G401 (cell line): ENCODE results near the gene IFNG-AS1. TPM values are rescaled to one million over a fixed set of nuclear protein-coding genes. Genes with fewer than 3 reads are reported as not detected.

Source experiments
- DNase-seq: peaks from one replicate; pipeline ENCODE4 v3.0.0-alpha.2; 2015; ENCODE audit warnings: low spot score
- in situ Hi-C: cut with HindIII; loops from 2 replicates; pipeline ENCODE4 v1.10.0; 2016; ENCODE audit warnings: low sequenced_read_pairs, mixed read lengths
- total RNA-seq: library from RNA; depleted of rRNA; stranded (reverse); fragments of >200 nt; shearing (Covaris generic); gene quantifications from 2 replicates; pipeline ENCODE4 v1.2.3, GENCODE V29; 2014

Gene IFNG-AS1
- total RNA-seq, 1 experiment from 2014 or later, result not detected

- in situ Hi-C loops, result no loop called here
- DNase-seq, result no peak
Observed at GRCh38 chr12:67988601-67989021, 636 bp upstream of the IFNG-AS1 start.

GRCh38 chr12:67991158-67991557 lies 1.9 kb downstream of the IFNG-AS1 start:
- DNase-seq, result no peak
- in situ Hi-C loops, result no loop called here

- in situ Hi-C loops, result no loop called here
- DNase-seq, result no peak
Observed at GRCh38 chr12:67993143-67993542, 3.9 kb downstream of the IFNG-AS1 start.

GRCh38 chr12:67994046-67994445 lies 4.8 kb downstream of the IFNG-AS1 start:
- no peak for DNase-seq
- in situ Hi-C loops, result no loop called here

- DNase-seq, result no peak
- in situ Hi-C loops, result no loop called here
Observed at GRCh38 chr12:67996347-67996746, 7.1 kb downstream of the IFNG-AS1 start.

GRCh38 chr12:67998379-67998778 lies 9.1 kb downstream of the IFNG-AS1 start:
- in situ Hi-C loops, result no loop called here
- no peak for DNase-seq

- DNase-seq, result no peak
- in situ Hi-C loops, result no loop called here
Observed at GRCh38 chr12:67999244-67999643, 10.0 kb downstream of the IFNG-AS1 start.

- in situ Hi-C loops, result no loop called here
- no peak for DNase-seq
Observed at GRCh38 chr12:68001486-68002466, 12.5 kb downstream of the IFNG-AS1 start.

GRCh38 chr12:68003777-68004176 lies 14.5 kb downstream of the IFNG-AS1 start:
- in situ Hi-C loops, result no loop called here
- no peak for DNase-seq

GRCh38 chr12:68007033-68007432 lies 17.8 kb downstream of the IFNG-AS1 start:
- in situ Hi-C loops, result no loop called here
- no peak for DNase-seq

- in situ Hi-C loops, result no loop called here
- DNase-seq, result no peak
Observed at GRCh38 chr12:68007466-68007865, 18.2 kb downstream of the IFNG-AS1 start.

GRCh38 chr12:68011206-68011881 lies 22.1 kb downstream of the IFNG-AS1 start:
- in situ Hi-C loops, result no loop called here

GRCh38 chr12:68011882-68012207 lies 22.6 kb downstream of the IFNG-AS1 start:
- no peak for DNase-seq
- in situ Hi-C loops, result no loop called here

More at GRCh38 chr12:68011206-68011881, 22.1 kb downstream of the IFNG-AS1 start:
- no peak for DNase-seq

- no peak for DNase-seq
- in situ Hi-C loops, result no loop called here
Observed at GRCh38 chr12:68012712-68013111, 23.5 kb downstream of the IFNG-AS1 start.

- in situ Hi-C loops, result no loop called here
- no peak for DNase-seq
Observed at GRCh38 chr12:68013181-68013580, 23.9 kb downstream of the IFNG-AS1 start.

GRCh38 chr12:68016136-68016535 lies 26.9 kb downstream of the IFNG-AS1 start:
- in situ Hi-C loops, result no loop called here
- no peak for DNase-seq

GRCh38 chr12:68018315-68018714 lies 29.1 kb downstream of the IFNG-AS1 start:
- in situ Hi-C loops, result no loop called here
- DNase-seq, result no peak

GRCh38 chr12:68020049-68020448 lies 30.8 kb downstream of the IFNG-AS1 start:
- in situ Hi-C loops, result no loop called here
- DNase-seq, result no peak

GRCh38 chr12:68020699-68021098 lies 31.5 kb downstream of the IFNG-AS1 start:
- no peak for DNase-seq
- in situ Hi-C loops, result no loop called here

GRCh38 chr12:68028647-68029046 lies 39.4 kb downstream of the IFNG-AS1 start:
- in situ Hi-C loops, result no loop called here
- DNase-seq, result no peak
